IMR-90 (cell line): ENCODE measurements around the gene CYTH1. TPM values are rescaled to one million over a fixed set of nuclear protein-coding genes. Genes with fewer than 3 reads are reported as not detected.

Experiments
- ATAC-seq: fragments of 200-7000 bp; cut with Tn5 transposase; 2 replicates; pipeline ENCODE4 v1.9.1; 2020; ENCODE audit warnings: low read depth, mild to moderate bottlenecking, moderate library complexity
- BruUV-seq: library from RNA; stranded (reverse); fragments of 400-500 nt; replicated peaks from 2 replicates; lab custom pipeline; 2021; lab: Mats Ljungman, UMichigan
- CTCF ChIA-PET: fragments of 300-600 bp; formaldehyde crosslinking; extraction: SDS; loops from one replicate; lab custom pipeline; 2021; ENCODE audit warnings: antibody characterized with exemption; lab: Yijun Ruan, JAX
- POLR2A ChIA-PET: fragments of 300-600 bp; sonication (Branson Sonifier 250); formaldehyde crosslinking; loops from one replicate; lab custom pipeline; 2022; ENCODE audit warnings: antibody characterized with exemption; ENCODE audit not compliant: unreplicated experiment; lab: Charles Lee
- DNase-seq: peaks from one replicate; pipeline ENCODE4 v3.0.0; 2013
- H2AFZ ChIP-seq: replicated peaks from 2 replicates; pipeline ENCODE3; 2013; ENCODE audit warnings: low read length, mild to moderate bottlenecking; ENCODE audit not compliant: poor library complexity
- H2AK5ac ChIP-seq: 2 replicates; pipeline ENCODE4 v1.6.1; 2013; ENCODE audit warnings: low read depth, low read length, inconsistent platforms
- H2AK9ac ChIP-seq: replicated peaks from 2 replicates; pipeline ENCODE3; 2013; ENCODE audit warnings: mild to moderate bottlenecking, low read depth, low read length, moderate library complexity; ENCODE audit not compliant: poor library complexity
- H2BK120ac ChIP-seq: 2 replicates; pipeline ENCODE4 v1.6.1; 2013; ENCODE audit warnings: low read depth, low read length, inconsistent platforms
- H2BK15ac ChIP-seq: 3 replicates; pipeline ENCODE4 v1.6.1; 2013; ENCODE audit warnings: low read depth, low read length, inconsistent platforms
- H2BK20ac ChIP-seq: 2 replicates; pipeline ENCODE4 v1.6.1; 2013; ENCODE audit warnings: low read depth, mild to moderate bottlenecking, inconsistent platforms, low read length, moderate library complexity
- H2BK5ac ChIP-seq: 2 replicates; pipeline ENCODE4 v1.6.1; 2013; ENCODE audit warnings: mild to moderate bottlenecking, low read depth, low read length, inconsistent platforms; ENCODE audit not compliant: poor library complexity, severe bottlenecking
- H3K14ac ChIP-seq: replicated peaks from 2 replicates; pipeline ENCODE4 v1.6.1; 2013; ENCODE audit warnings: low read depth, low read length, inconsistent platforms
- H3K18ac ChIP-seq: 2 replicates; pipeline ENCODE4 v1.6.1; 2013; ENCODE audit warnings: low read depth, low read length, control low read depth
- H3K23ac ChIP-seq: 2 replicates; pipeline ENCODE4 v1.6.1; 2013; ENCODE audit warnings: low read depth, low read length, inconsistent platforms
- H3K27ac ChIP-seq: 2 replicates; pipeline ENCODE4 v1.5.1; 2013; ENCODE audit warnings: mild to moderate bottlenecking, control low read depth, low read length; ENCODE audit not compliant: insufficient read depth
- H3K27me3 ChIP-seq: 2 replicates; pipeline ENCODE4 v1.6.1; 2013; ENCODE audit warnings: low read length; ENCODE audit not compliant: control insufficient read depth, insufficient read depth
- H3K36me3 ChIP-seq: 2 replicates; pipeline ENCODE4 v1.6.1; 2013; ENCODE audit warnings: low read length, mixed read lengths; ENCODE audit not compliant: control insufficient read depth, insufficient read depth
- H3K4ac ChIP-seq: 2 replicates; pipeline ENCODE4 v1.6.1; 2013; ENCODE audit warnings: low read depth, low read length, inconsistent platforms
- H3K4me1 ChIP-seq: 2 replicates; pipeline ENCODE4 v1.6.1; 2013; ENCODE audit warnings: low read length, mixed read lengths; ENCODE audit not compliant: control insufficient read depth, insufficient read depth
- H3K4me2 ChIP-seq: 2 replicates; pipeline ENCODE4 v1.6.1; 2013; ENCODE audit warnings: low read depth, mild to moderate bottlenecking, control low read depth, low read length, moderate library complexity
- H3K4me3 ChIP-seq: 2 replicates; pipeline ENCODE4 v1.5.1; 2013; ENCODE audit warnings: low read depth, mild to moderate bottlenecking, control low read depth, low read length, moderate library complexity; ENCODE audit not compliant: insufficient read depth
- H3K56ac ChIP-seq: 2 replicates; pipeline ENCODE4 v1.6.1; 2013; ENCODE audit warnings: low read length, inconsistent platforms; ENCODE audit not compliant: insufficient read depth; ENCODE audit errors: extremely low read depth
- H3K79me1 ChIP-seq, 2 experiments: 2 replicates each; pipeline ENCODE4 v1.6.1; 2013; ENCODE audit warnings: low read length in 2 of 2, inconsistent platforms in 1 of 2, low read depth in 1 of 2
- H3K9ac ChIP-seq: 2 replicates; pipeline ENCODE4 v1.6.1; 2013; ENCODE audit warnings: low read depth, low read length, control low read depth
- H3K9me1 ChIP-seq: 2 replicates; pipeline ENCODE4 v1.6.1; 2013; ENCODE audit warnings: low read length, inconsistent platforms; ENCODE audit not compliant: insufficient read depth
- H3K9me3 ChIP-seq: 2 replicates; pipeline ENCODE4 v1.6.1; 2013; ENCODE audit warnings: low read length; ENCODE audit not compliant: control insufficient read depth, insufficient read depth
- H4K20me1 ChIP-seq: 2 replicates; pipeline ENCODE4 v1.6.1; 2013; ENCODE audit warnings: low read length, inconsistent platforms; ENCODE audit not compliant: insufficient read depth
- H4K5ac ChIP-seq: 2 replicates; pipeline ENCODE4 v1.6.1; 2013; ENCODE audit warnings: mild to moderate bottlenecking, low read depth, low read length, control low read depth
- H4K8ac ChIP-seq, 2 experiments: 2 replicates each; pipeline ENCODE4 v1.6.1; 2013; ENCODE audit warnings: low read depth in 2 of 2, low read length in 2 of 2, control low read depth in 1 of 2, inconsistent platforms in 1 of 2
- H4K91ac ChIP-seq: 2 replicates; pipeline ENCODE4 v1.6.1; 2013; ENCODE audit warnings: low read depth, low read length, inconsistent platforms; ENCODE audit not compliant: insufficient read depth
- BHLHE40 ChIP-seq: fragments of 150-350 bp; IDR thresholded peaks from 2 replicates; pipeline ENCODE4 v1.6.1; 2016; ENCODE audit warnings: mild to moderate bottlenecking, low read depth, low read length
- CHD1 ChIP-seq: IDR thresholded peaks from 2 replicates; pipeline ENCODE4 v1.6.1; 2012; ENCODE audit warnings: low read depth, low read length, improper control_type of control experiment
- FOS ChIP-seq: fragments of 150-350 bp; IDR thresholded peaks from 2 replicates; pipeline ENCODE4 v1.6.1; 2016; ENCODE audit warnings: low read depth, low read length
- MAFK ChIP-seq: IDR thresholded peaks from 2 replicates; pipeline ENCODE4 v1.6.1; 2012; ENCODE audit warnings: low read depth, low read length, improper control_type of control experiment
- MAZ ChIP-seq: IDR thresholded peaks from 2 replicates; pipeline ENCODE4 v1.6.1; 2012; ENCODE audit warnings: low read depth, mild to moderate bottlenecking, low read length, improper control_type of control experiment, moderate library complexity, borderline replicate concordance
- NFE2L2 ChIP-seq: fragments of 150-350 bp; IDR thresholded peaks from 2 replicates; pipeline ENCODE4 v1.6.1; 2016; ENCODE audit warnings: low read depth, mild to moderate bottlenecking, low read length
- POLR2A ChIP-seq: IDR thresholded peaks from 2 replicates; pipeline ENCODE4 v1.6.1; 2012; ENCODE audit warnings: mild to moderate bottlenecking, low read depth, low read length
- RAD21 ChIP-seq: IDR thresholded peaks from 2 replicates; pipeline ENCODE4 v1.6.1; 2012; ENCODE audit warnings: low read length, improper control_type of control experiment
- RCOR1 ChIP-seq: IDR thresholded peaks from 2 replicates; pipeline ENCODE4 v1.6.1; 2012; ENCODE audit warnings: mild to moderate bottlenecking, low read length, improper control_type of control experiment; ENCODE audit not compliant: insufficient replicate concordance
- RFX5 ChIP-seq: IDR thresholded peaks from 2 replicates; pipeline ENCODE4 v1.8.0; 2012; ENCODE audit warnings: low read depth, mild to moderate bottlenecking, low read length, moderate library complexity
- SMC3 ChIP-seq: fragments of 150-350 bp; IDR thresholded peaks from 2 replicates; pipeline ENCODE4 v1.6.1; 2016; ENCODE audit warnings: low read depth, mild to moderate bottlenecking, antibody characterized with exemption, low read length, moderate library complexity
- USF2 ChIP-seq: fragments of 150-350 bp; IDR thresholded peaks from 2 replicates; pipeline ENCODE4 v1.6.1; 2017; ENCODE audit warnings: mild to moderate bottlenecking, antibody characterized with exemption, low read length, low read depth
- WGBS, 2 experiments: methylation state at CpG; one replicate each; pipeline versions ENCODE4 v1.1.5 to v1.1.7; 2013; ENCODE audit warnings: missing lambda C conversion rate in 2 of 2; ENCODE audit not compliant: insufficient read length in 1 of 2; ENCODE audit errors: extremely low coverage in 2 of 2; 5-methylcytosine and 5-hydroxymethylcytosine counted together
- dilution Hi-C: fragments of 300-500 bp; cut with HindIII; formaldehyde crosslinking; loops from one replicate; pipeline ENCODE4 v1.14.3; 2018; ENCODE audit warnings: low sequenced_read_pairs; ENCODE audit not compliant: unreplicated experiment
- in situ Hi-C: fragments of 300-500 bp; cut with MboI; formaldehyde crosslinking; loops from 3 replicates; pipeline ENCODE4 v1.14.3; 2019; ENCODE audit warnings: low sequenced_read_pairs, inconsistent platforms, mixed read lengths
- intact Hi-C: fragments of 100-400 bp; cut with micrococcal nuclease; formaldehyde crosslinking; loops from 2 replicates; pipeline ENCODE4 v1.10.0; 2022
- polyA plus RNA-seq, 3 experiments: library from polyadenylated mRNA; depleted of rRNA; stranded (reverse); fragments of >200 nt; gene quantifications; 2 replicates each; pipeline ENCODE4 v1.2.3, GENCODE V29; 2012; ENCODE audit warnings: low replicate concordance in 1 of 3
- total RNA-seq: library from RNA; depleted of rRNA; stranded (reverse); fragments of >200 nt; gene quantifications from 2 replicates; pipeline ENCODE4 v1.2.3, GENCODE V29; 2012
- TF ChIP-seq, protein P1 (sequence below): conservative IDR thresholded peaks from 2 replicates; pipeline ENCODE4 v1.5.1; 2012; ENCODE audit warnings: mild to moderate bottlenecking, low read depth, low read length, improper control_type of control experiment
- TF ChIP-seq, protein P2 (sequence below): fragments of 150-350 bp; IDR thresholded peaks from 2 replicates; pipeline ENCODE4 v1.6.1; 2016; ENCODE audit warnings: low read depth, mild to moderate bottlenecking, low read length, moderate library complexity, borderline replicate concordance

The CYTH1 gene
- total and polyA plus RNA-seq, 2 of the 4 experiments (the other 2 are of a cell fraction), result 7.9 to 12.4 TPM

GRCh38 chr17:78677303-78678221, 104.5 kb downstream of the CYTH1 start:
- Histone ChIP-seq H3K4me2 (no peak overlapping the region), H3K36me3 (peaks cover 33% of the 10 kb centered on the region; the same call in 1 of the 2 replicates), H3K4me3 (no peak overlapping the region), H3K9ac (no peak overlapping the region), H2AFZ (no peak overlapping the region), H2BK5ac (no peak overlapping the region), H3K23ac (no peak overlapping the region), H4K5ac (no peak overlapping the region), H3K27me3 (no peaks in the 10 kb centered on the region), H2BK120ac (no peak overlapping the region), H3K9me3 (no peaks in the 10 kb centered on the region), H2AK5ac (no peak overlapping the region), H3K79me1 (peaks cover 0 to 9% of the 10 kb centered on the region in 2 experiments; a peak in 1 of 4 replicates), H4K20me1 (no peaks in the 10 kb centered on the region), H3K14ac (no peak overlapping the region), H4K8ac (no peak overlapping the region), H3K18ac (no peak overlapping the region), H3K4me1 (peaks cover 10% of the 10 kb centered on the region), H3K56ac (no peak overlapping the region), H3K9me1 (peaks cover 16% of the 10 kb centered on the region), H2BK20ac (no peak overlapping the region), H4K91ac (no peak overlapping the region), H3K27ac (no peak overlapping the region), H3K4ac (no peak overlapping the region; the same call in 1 of the 2 replicates), H2BK15ac (no peak overlapping the region), H2AK9ac (peak overlapping the region; percentile 34)
- BruUV-seq, result no TSS peak
- dilution Hi-C loops (no loop called here), in situ Hi-C loops (no loop called here), intact Hi-C loops (no loop called here)
- CTCF ChIA-PET, result no interaction called here
- 86% methylated on average over 11 of the region's 25 CpGs; no CpG with 5 or more reads in 1 of the 2 experiments for WGBS, 2 experiments
- no peak for DNase-seq
- no peak for ATAC-seq
- POLR2A ChIA-PET, result no interaction called here
- TF ChIP-seq CHD1 (no peak), MAZ (no peak), RFX5 (no peak), RCOR1 (no peak), USF2 (no peak), RAD21 (no peak), NFE2L2 (no peak), SMC3 (no peak), FOS (no peak), BHLHE40 (no peak), POLR2A (no peak), MAFK (no peak)
- TF ChIP-seq, protein P1, sequence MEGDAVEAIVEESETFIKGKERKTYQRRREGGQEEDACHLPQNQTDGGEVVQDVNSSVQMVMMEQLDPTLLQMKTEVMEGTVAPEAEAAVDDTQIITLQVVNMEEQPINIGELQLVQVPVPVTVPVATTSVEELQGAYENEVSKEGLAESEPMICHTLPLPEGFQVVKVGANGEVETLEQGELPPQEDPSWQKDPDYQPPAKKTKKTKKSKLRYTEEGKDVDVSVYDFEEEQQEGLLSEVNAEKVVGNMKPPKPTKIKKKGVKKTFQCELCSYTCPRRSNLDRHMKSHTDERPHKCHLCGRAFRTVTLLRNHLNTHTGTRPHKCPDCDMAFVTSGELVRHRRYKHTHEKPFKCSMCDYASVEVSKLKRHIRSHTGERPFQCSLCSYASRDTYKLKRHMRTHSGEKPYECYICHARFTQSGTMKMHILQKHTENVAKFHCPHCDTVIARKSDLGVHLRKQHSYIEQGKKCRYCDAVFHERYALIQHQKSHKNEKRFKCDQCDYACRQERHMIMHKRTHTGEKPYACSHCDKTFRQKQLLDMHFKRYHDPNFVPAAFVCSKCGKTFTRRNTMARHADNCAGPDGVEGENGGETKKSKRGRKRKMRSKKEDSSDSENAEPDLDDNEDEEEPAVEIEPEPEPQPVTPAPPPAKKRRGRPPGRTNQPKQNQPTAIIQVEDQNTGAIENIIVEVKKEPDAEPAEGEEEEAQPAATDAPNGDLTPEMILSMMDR, result no peak
- TF ChIP-seq, protein P2, sequence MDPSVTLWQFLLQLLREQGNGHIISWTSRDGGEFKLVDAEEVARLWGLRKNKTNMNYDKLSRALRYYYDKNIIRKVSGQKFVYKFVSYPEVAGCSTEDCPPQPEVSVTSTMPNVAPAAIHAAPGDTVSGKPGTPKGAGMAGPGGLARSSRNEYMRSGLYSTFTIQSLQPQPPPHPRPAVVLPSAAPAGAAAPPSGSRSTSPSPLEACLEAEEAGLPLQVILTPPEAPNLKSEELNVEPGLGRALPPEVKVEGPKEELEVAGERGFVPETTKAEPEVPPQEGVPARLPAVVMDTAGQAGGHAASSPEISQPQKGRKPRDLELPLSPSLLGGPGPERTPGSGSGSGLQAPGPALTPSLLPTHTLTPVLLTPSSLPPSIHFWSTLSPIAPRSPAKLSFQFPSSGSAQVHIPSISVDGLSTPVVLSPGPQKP, result no peak
